Astrocyte (in vitro differentiated cells and primary cell): ENCODE data around the gene CLMP. TPM values are rescaled to one million over a fixed set of nuclear protein-coding genes. Genes with fewer than 3 reads are reported as not detected.

Experiments
- DNase-seq: peaks from one replicate; pipeline ENCODE4 v3.0.0-alpha.2; 2010; ENCODE audit warnings: low read depth
- FAIRE-seq: peaks from 2 replicates; lab custom pipeline; 2011; peaks lifted over from hg19 to GRCh38; lab: Jason Lieb, UNC
- H2AFZ ChIP-seq: 2 replicates; pipeline ENCODE4 v1.6.0; 2012; ENCODE audit warnings: low read depth, low read length, inconsistent platforms
- H3K27ac ChIP-seq: 2 replicates; pipeline ENCODE4 v1.5.1; 2011; ENCODE audit warnings: low read depth, low read length, inconsistent platforms
- H3K27me3 ChIP-seq: 2 replicates; pipeline ENCODE4 v1.6.0; 2011; ENCODE audit warnings: low read length, inconsistent platforms; ENCODE audit not compliant: insufficient read depth
- H3K36me3 ChIP-seq: 2 replicates; pipeline ENCODE4 v1.5.1; 2011; ENCODE audit warnings: low read length, inconsistent platforms; ENCODE audit not compliant: insufficient read depth
- H3K4me1 ChIP-seq: 2 replicates; pipeline ENCODE4 v1.5.1; 2011; ENCODE audit warnings: low read length, inconsistent platforms; ENCODE audit not compliant: insufficient read depth
- H3K4me2 ChIP-seq: 2 replicates; pipeline ENCODE4 v1.6.0; 2012; ENCODE audit warnings: low read length, inconsistent platforms
- H3K4me3 ChIP-seq: 2 replicates; pipeline ENCODE4 v1.5.1; 2011; ENCODE audit warnings: low read depth, mild to moderate bottlenecking, low read length, inconsistent platforms; ENCODE audit not compliant: insufficient read depth
- H3K79me2 ChIP-seq: 2 replicates; pipeline ENCODE4 v1.6.0; 2012; ENCODE audit warnings: mild to moderate bottlenecking, low read length, inconsistent platforms; ENCODE audit not compliant: insufficient read depth
- H3K9ac ChIP-seq: 2 replicates; pipeline ENCODE4 v1.6.0; 2012; ENCODE audit warnings: mild to moderate bottlenecking, low read length, inconsistent platforms
- H3K9me3 ChIP-seq: 2 replicates; pipeline ENCODE4 v1.5.1; 2012; ENCODE audit warnings: low read depth, mild to moderate bottlenecking, low read length, inconsistent platforms; ENCODE audit not compliant: insufficient read depth
- H4K20me1 ChIP-seq: 2 replicates; pipeline ENCODE4 v1.6.0; 2012; ENCODE audit warnings: low read length, inconsistent platforms; ENCODE audit not compliant: insufficient read depth
- H3K27ac Mint-ChIP-seq: one replicate; pipeline ENCODE4 v1.8.0; 2021; ENCODE audit warnings: mild to moderate bottlenecking, mixed read lengths; ENCODE audit not compliant: unreplicated experiment
- H3K27me3 Mint-ChIP-seq: one replicate; pipeline ENCODE4 v1.8.0; 2021; ENCODE audit warnings: low read depth, mixed read lengths; ENCODE audit not compliant: unreplicated experiment
- H3K36me3 Mint-ChIP-seq: one replicate; pipeline ENCODE4 v1.8.0; 2021; ENCODE audit warnings: low read depth, mixed read lengths; ENCODE audit not compliant: unreplicated experiment
- H3K4me1 Mint-ChIP-seq: one replicate; pipeline ENCODE4 v1.8.0; 2021; ENCODE audit warnings: low read depth, mixed read lengths; ENCODE audit not compliant: unreplicated experiment
- H3K4me3 Mint-ChIP-seq: one replicate; pipeline ENCODE4 v1.8.0; 2021; ENCODE audit warnings: mild to moderate bottlenecking, moderate library complexity, mixed read lengths; ENCODE audit not compliant: unreplicated experiment
- H3K9me3 Mint-ChIP-seq: one replicate; pipeline ENCODE4 v1.8.0; 2021; ENCODE audit warnings: mild to moderate bottlenecking, mixed read lengths; ENCODE audit not compliant: unreplicated experiment
- CTCF ChIP-seq: IDR thresholded peaks from 2 replicates; pipeline ENCODE4 v1.5.1; 2011; ENCODE audit warnings: low read depth, mild to moderate bottlenecking, inconsistent platforms, low read length, moderate library complexity; ENCODE audit not compliant: insufficient read depth
- EZH2 ChIP-seq: IDR thresholded peaks from 2 replicates; pipeline ENCODE4 v1.6.1; 2012; ENCODE audit warnings: mild to moderate bottlenecking, low read length, inconsistent platforms; ENCODE audit not compliant: insufficient read depth
- total RNA-seq: library from RNA; stranded (reverse); gene quantifications from 2 replicates; pipeline ENCODE4 v1.2.1, GENCODE V29; 2021

The CLMP gene
- total RNA-seq, 1 donor from 2014 or later = 16.0 TPM

- peaks cover 18% of the 10 kb centered on the region for H3K4me1 ChIP-seq
- Mint-ChIP-seq H3K27me3 (no peaks in the 10 kb centered on the region), H3K27ac (peak overlapping the region; percentile 98), H3K9me3 (peaks cover 2% of the 10 kb centered on the region), H3K4me3 (no peak overlapping the region), H3K4me1 (peaks cover 23% of the 10 kb centered on the region), H3K36me3 (peaks cover 3% of the 10 kb centered on the region)
- peak overlapping the region; percentile 14 for H3K4me2 ChIP-seq
- H3K9me3 ChIP-seq = no peaks in the 10 kb centered on the region
- no peak overlapping the region for H3K9ac ChIP-seq
- peak; percentile 43 for FAIRE-seq
- H3K27me3 ChIP-seq = no peaks in the 10 kb centered on the region
- DNase-seq = no peak
- peak overlapping the region; percentile 37 for H2AFZ ChIP-seq
- no peaks in the 10 kb centered on the region for H3K36me3 ChIP-seq
- no peaks in the 10 kb centered on the region for H4K20me1 ChIP-seq
- no peak overlapping the region for H3K4me3 ChIP-seq
- H3K79me2 ChIP-seq = no peaks in the 10 kb centered on the region
- TF ChIP-seq EZH2 = no peak
- TF ChIP-seq CTCF = no peak
- H3K27ac ChIP-seq = no peak overlapping the region
Measured at GRCh38 chr11:123219066-123219690, 24.1 kb upstream of the CLMP start.

GRCh38 chr11:123218451-123218850 is 23.4 kb upstream of the CLMP start:
- Histone ChIP-seq H3K4me3 (no peak overlapping the region), H3K27me3 (no peaks in the 10 kb centered on the region), H3K36me3 (no peaks in the 10 kb centered on the region), H3K27ac (no peak overlapping the region), H3K79me2 (no peaks in the 10 kb centered on the region), H3K4me1 (peaks cover 18% of the 10 kb centered on the region), H4K20me1 (no peaks in the 10 kb centered on the region), H2AFZ (no peak overlapping the region), H3K4me2 (peak overlapping the region; percentile 49), H3K9me3 (no peaks in the 10 kb centered on the region), H3K9ac (no peak overlapping the region)
- Mint-ChIP-seq H3K4me3 (no peak overlapping the region), H3K27me3 (no peaks in the 10 kb centered on the region), H3K27ac (peak overlapping the region; percentile 98), H3K36me3 (peaks cover 3% of the 10 kb centered on the region), H3K9me3 (peaks cover 2% of the 10 kb centered on the region), H3K4me1 (peaks cover 23% of the 10 kb centered on the region)
- DNase-seq (no peak), FAIRE-seq (no peak)
- TF ChIP-seq EZH2 (no peak), CTCF (no peak)

GRCh38 chr11:123217897-123218296 is 22.8 kb upstream of the CLMP start:
- H3K4me1 Mint-ChIP-seq = peaks cover 23% of the 10 kb centered on the region
- no peaks in the 10 kb centered on the region for H3K27me3 Mint-ChIP-seq
- H3K36me3 ChIP-seq = no peaks in the 10 kb centered on the region
- no peak for TF ChIP-seq CTCF
- no peak for TF ChIP-seq EZH2
- H3K4me1 ChIP-seq = peaks cover 18% of the 10 kb centered on the region
- H3K9me3 ChIP-seq = no peaks in the 10 kb centered on the region
- H4K20me1 ChIP-seq = no peaks in the 10 kb centered on the region
- no peaks in the 10 kb centered on the region for H3K27me3 ChIP-seq
- H3K4me2 ChIP-seq = peak overlapping the region; percentile 49
- DNase-seq (no peak), FAIRE-seq (peak; percentile 49)
- H3K27ac ChIP-seq = peak overlapping the region; percentile 17
- peaks cover 3% of the 10 kb centered on the region for H3K36me3 Mint-ChIP-seq
- H2AFZ ChIP-seq = no peak overlapping the region
- H3K9ac ChIP-seq = no peak overlapping the region
- no peaks in the 10 kb centered on the region for H3K79me2 ChIP-seq
- no peak overlapping the region for H3K4me3 Mint-ChIP-seq
- peak overlapping the region; percentile 98 for H3K27ac Mint-ChIP-seq
- H3K4me3 ChIP-seq = no peak overlapping the region
- H3K9me3 Mint-ChIP-seq = no peaks in the 10 kb centered on the region
